Endodermal cell (in vitro differentiated cells): ENCODE results near the gene EMX2. TPM values are rescaled to one million over a fixed set of nuclear protein-coding genes. Genes with fewer than 3 reads are reported as not detected.

Experiments used
- DNase-seq: peaks from one replicate; pipeline ENCODE4 v3.0.0-alpha.2; 2017
- H3K27ac ChIP-seq: 2 replicates; pipeline ENCODE4 v1.5.1; 2013; ENCODE audit warnings: mild to moderate bottlenecking, low read depth, low read length, moderate library complexity
- H3K27me3 ChIP-seq: 2 replicates; pipeline ENCODE4 v1.6.1; 2013; ENCODE audit warnings: mild to moderate bottlenecking, low read length, moderate library complexity; ENCODE audit not compliant: insufficient read depth, control insufficient read depth, poor library complexity, severe bottlenecking
- H3K36me3 ChIP-seq: 2 replicates; pipeline ENCODE4 v1.7.0; 2013; ENCODE audit warnings: mild to moderate bottlenecking, low read length, moderate library complexity; ENCODE audit not compliant: control insufficient read depth, insufficient read depth
- H3K4me1 ChIP-seq: one replicate; pipeline ENCODE4 v1.7.0; 2013; ENCODE audit warnings: low read length; ENCODE audit not compliant: control insufficient read depth, insufficient read depth
- H3K4me3 ChIP-seq: 2 replicates; pipeline ENCODE4 v1.5.1; 2013; ENCODE audit warnings: mild to moderate bottlenecking, low read length, moderate library complexity
- H3K9ac ChIP-seq: 2 replicates; pipeline ENCODE4 v1.6.1; 2013; ENCODE audit warnings: mild to moderate bottlenecking, low read length, moderate library complexity; ENCODE audit not compliant: poor library complexity, severe bottlenecking; ENCODE audit errors: extremely low read depth
- H3K9me3 ChIP-seq: 2 replicates; pipeline ENCODE4 v1.6.1; 2013; ENCODE audit warnings: mild to moderate bottlenecking, low read length, moderate library complexity; ENCODE audit not compliant: control insufficient read depth
- H3K27ac Mint-ChIP-seq: 2 replicates; pipeline ENCODE4 v1.8.0; 2020; ENCODE audit warnings: mixed read lengths
- H3K27me3 Mint-ChIP-seq: 2 replicates; pipeline ENCODE4 v1.8.0; 2021; ENCODE audit warnings: mild to moderate bottlenecking, mixed read lengths; ENCODE audit not compliant: insufficient read depth
- H3K36me3 Mint-ChIP-seq: 2 replicates; pipeline ENCODE4 v1.8.0; 2020; ENCODE audit warnings: low read depth, mixed read lengths
- H3K4me1 Mint-ChIP-seq: 2 replicates; pipeline ENCODE4 v1.8.0; 2020; ENCODE audit warnings: mixed read lengths
- H3K4me3 Mint-ChIP-seq: 2 replicates; pipeline ENCODE4 v1.8.0; 2020; ENCODE audit warnings: mild to moderate bottlenecking, moderate library complexity, mixed read lengths
- H3K9me3 Mint-ChIP-seq: 2 replicates; pipeline ENCODE4 v1.8.0; 2020; ENCODE audit warnings: mild to moderate bottlenecking, mixed read lengths
- WGBS, 2 experiments: methylation state at CpG; one replicate each; pipeline versions ENCODE4 v1.1.5 to v1.1.7; 2013; ENCODE audit warnings: missing lambda C conversion rate in 2 of 2, mixed read lengths in 1 of 2; ENCODE audit not compliant: insufficient coverage in 1 of 2, insufficient read length in 1 of 2; 5-methylcytosine and 5-hydroxymethylcytosine counted together
- total RNA-seq, 2 donors: library from RNA; stranded (reverse); fragmentation: NEBNext Ultra II Directional in 1 of 2; extraction: Animal tissue kit (Norgen Biotek cat#: 25700) in 1 of 2; gene quantifications; 2 replicates in 1 of 2; 3 replicates in 1 of 2; pipeline ENCODE4 v1.2.1, GENCODE V29; 2021
- TF ChIP-seq, protein P1 (sequence below): fragments of 200-600 bp; sonication (generic); conservative IDR thresholded peaks from 2 replicates; pipeline ENCODE4 v1.5.0; 2021; ENCODE audit warnings: antibody characterized with exemption, mild to moderate bottlenecking

The EMX2 gene
- total RNA-seq, 2 donors from 2014 or later, result 0.18 TPM; not detected in 1

DNA sequence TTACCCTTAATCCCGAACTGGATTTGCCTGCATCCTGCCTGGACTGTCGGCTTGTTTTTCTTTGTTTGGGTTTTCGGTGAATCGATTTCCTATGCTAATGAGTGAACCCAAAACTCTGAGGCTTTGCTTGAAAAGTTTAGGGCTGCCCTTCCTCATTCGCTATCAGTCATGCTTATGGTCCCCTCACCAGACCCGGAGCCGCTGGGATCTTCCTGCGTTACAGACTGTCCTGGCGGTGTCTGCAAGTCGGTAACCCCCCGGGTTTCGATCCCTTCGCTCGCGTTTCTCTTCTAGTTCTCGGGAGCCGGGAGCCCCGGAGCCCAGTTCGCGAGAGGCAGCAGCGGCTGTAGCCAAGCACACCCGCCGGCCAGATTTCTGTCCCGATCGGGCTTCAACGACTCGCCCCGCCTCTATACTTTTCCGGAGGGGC, 2.2 kb downstream of the EMX2 start:
- Mint-ChIP-seq H3K4me1 (peaks cover 24% of the 10 kb centered on the region), H3K27ac (no peak overlapping the region), H3K27me3 (peaks cover 97% of the 10 kb centered on the region), H3K36me3 (no peaks in the 10 kb centered on the region), H3K4me3 (peak overlapping the region; percentile 45), H3K9me3 (no peaks in the 10 kb centered on the region)
- Histone ChIP-seq H3K27ac (no peak overlapping the region), H3K36me3 (no peaks in the 10 kb centered on the region), H3K27me3 (peaks cover 100% of the 10 kb centered on the region), H3K4me3 (no peak overlapping the region), H3K4me1 (no peaks in the 10 kb centered on the region), H3K9me3 (no peaks in the 10 kb centered on the region), H3K9ac (no peak overlapping the region)
- TF ChIP-seq, protein P1, sequence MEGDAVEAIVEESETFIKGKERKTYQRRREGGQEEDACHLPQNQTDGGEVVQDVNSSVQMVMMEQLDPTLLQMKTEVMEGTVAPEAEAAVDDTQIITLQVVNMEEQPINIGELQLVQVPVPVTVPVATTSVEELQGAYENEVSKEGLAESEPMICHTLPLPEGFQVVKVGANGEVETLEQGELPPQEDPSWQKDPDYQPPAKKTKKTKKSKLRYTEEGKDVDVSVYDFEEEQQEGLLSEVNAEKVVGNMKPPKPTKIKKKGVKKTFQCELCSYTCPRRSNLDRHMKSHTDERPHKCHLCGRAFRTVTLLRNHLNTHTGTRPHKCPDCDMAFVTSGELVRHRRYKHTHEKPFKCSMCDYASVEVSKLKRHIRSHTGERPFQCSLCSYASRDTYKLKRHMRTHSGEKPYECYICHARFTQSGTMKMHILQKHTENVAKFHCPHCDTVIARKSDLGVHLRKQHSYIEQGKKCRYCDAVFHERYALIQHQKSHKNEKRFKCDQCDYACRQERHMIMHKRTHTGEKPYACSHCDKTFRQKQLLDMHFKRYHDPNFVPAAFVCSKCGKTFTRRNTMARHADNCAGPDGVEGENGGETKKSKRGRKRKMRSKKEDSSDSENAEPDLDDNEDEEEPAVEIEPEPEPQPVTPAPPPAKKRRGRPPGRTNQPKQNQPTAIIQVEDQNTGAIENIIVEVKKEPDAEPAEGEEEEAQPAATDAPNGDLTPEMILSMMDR, result no peak
- WGBS, 2 experiments, result 0 to 1% methylated on average over 17 to 29 of the region's 29 CpGs
- DNase-seq, result peak; percentile 72

DNA sequence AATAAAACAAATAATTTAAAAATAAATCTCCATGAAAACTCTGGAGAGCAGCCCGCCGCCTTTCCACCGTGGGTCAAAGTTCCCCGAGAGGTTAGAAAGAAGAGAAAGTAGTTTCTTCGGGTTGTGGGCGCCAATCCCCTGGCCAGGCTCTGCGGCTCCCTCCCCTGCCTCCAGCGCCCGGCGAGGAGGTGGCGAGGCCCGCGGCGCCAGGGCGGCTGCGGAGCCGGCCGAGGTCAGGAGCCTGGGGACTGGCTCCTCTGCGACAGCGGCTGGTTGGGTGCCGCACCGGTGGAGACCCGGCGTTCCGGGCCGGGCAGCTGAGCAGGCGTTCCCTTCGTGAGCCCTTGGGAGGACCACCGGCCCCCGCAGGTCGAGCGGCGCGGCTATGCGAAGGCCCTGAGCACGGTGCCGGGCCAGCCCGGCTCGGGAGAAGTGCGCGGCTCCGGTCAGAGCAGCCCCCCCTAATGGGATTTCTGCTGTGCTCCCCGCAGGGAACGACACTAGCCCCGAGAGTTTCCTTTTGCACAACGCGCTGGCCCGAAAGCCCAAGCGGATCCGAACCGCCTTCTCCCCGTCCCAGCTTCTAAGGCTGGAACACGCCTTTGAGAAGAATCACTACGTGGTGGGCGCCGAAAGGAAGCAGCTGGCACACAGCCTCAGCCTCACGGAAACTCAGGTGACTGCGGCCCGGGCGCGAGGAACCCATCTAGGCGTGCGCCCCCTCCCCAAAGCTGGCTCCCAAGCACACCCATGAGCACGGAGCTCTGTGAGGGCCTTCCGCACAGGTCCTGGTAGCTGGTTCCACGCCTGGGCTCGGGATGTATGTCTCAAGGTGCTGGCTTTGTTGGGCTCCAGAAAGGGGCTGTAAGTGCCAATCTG, 2.8 kb downstream of the EMX2 start:
- no peak overlapping the region for H3K4me3 ChIP-seq
- WGBS, 2 experiments, result 0 to 2% methylated on average over 46 to 67 of the region's 67 CpGs
- H3K36me3 ChIP-seq, result no peaks in the 10 kb centered on the region
- peaks cover 100% of the 10 kb centered on the region for H3K27me3 ChIP-seq
- no peak overlapping the region for H3K9ac ChIP-seq
- H3K4me3 Mint-ChIP-seq, result peak overlapping the region; percentile 45
- TF ChIP-seq, protein P1, result no peak
- no peaks in the 10 kb centered on the region for H3K36me3 Mint-ChIP-seq
- H3K27me3 Mint-ChIP-seq, result peaks cover 97% of the 10 kb centered on the region
- H3K9me3 Mint-ChIP-seq, result no peaks in the 10 kb centered on the region
- no peaks in the 10 kb centered on the region for H3K4me1 ChIP-seq
- no peak overlapping the region for H3K27ac ChIP-seq
- DNase-seq, result peak; percentile 82
- no peak overlapping the region for H3K27ac Mint-ChIP-seq
- no peaks in the 10 kb centered on the region for H3K9me3 ChIP-seq
- H3K4me1 Mint-ChIP-seq, result peaks cover 28% of the 10 kb centered on the region

DNA sequence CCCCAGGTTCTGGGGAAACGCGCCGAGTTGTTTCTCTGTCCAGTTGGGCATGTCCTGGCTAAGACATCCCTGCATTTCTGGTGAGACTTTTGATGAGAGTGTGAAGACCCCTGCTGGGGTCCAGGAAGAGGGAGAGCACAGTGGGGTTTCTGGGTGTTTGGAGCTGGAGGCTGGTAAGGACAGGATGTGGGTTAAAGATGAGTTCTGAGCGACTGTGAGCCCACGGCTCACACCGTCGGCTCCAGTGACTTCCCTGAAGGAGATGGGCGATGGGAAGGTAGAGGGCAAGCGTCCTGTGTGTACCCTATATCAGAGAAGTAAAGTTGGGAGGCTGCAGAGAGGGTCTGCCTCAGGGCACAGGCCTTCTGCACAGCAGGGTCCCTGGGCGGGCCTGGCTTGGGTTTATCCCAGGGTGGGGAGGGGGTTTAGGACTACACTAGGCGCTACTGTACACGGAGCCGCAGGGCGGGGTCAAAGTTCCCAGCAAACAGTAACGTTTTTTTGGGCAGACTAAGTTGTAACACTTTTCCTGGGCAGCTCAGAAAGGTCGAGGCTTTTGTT, 3.6 kb downstream of the EMX2 start:
- Histone ChIP-seq H3K9ac (no peak overlapping the region), H3K27me3 (peaks cover 100% of the 10 kb centered on the region), H3K4me1 (no peaks in the 10 kb centered on the region), H3K9me3 (no peaks in the 10 kb centered on the region), H3K36me3 (no peaks in the 10 kb centered on the region), H3K27ac (no peak overlapping the region), H3K4me3 (no peak overlapping the region)
- H3K36me3 Mint-ChIP-seq, result no peaks in the 10 kb centered on the region
- H3K27me3 Mint-ChIP-seq, result peaks cover 97% of the 10 kb centered on the region
- WGBS, 2 experiments, result 3% methylated on average over 6 to 16 of the region's 16 CpGs
- H3K27ac Mint-ChIP-seq, result no peak overlapping the region
- TF ChIP-seq, protein P1, result no peak
- no peaks in the 10 kb centered on the region for H3K9me3 Mint-ChIP-seq
- H3K4me1 Mint-ChIP-seq, result peaks cover 34% of the 10 kb centered on the region
- H3K4me3 Mint-ChIP-seq, result peak overlapping the region; percentile 45
- no peak for DNase-seq
